HFF-Myc (cell line): ENCODE data around the gene CDH4.

Experiments
- DNase-seq: peaks from one replicate; pipeline ENCODE4 v3.0.0-alpha.2; 2011; ENCODE audit warnings: low read depth; ENCODE audit errors: extremely low read depth
- H3K4me3 ChIP-seq: replicated peaks from 2 replicates; pipeline ENCODE4 v1.5.1; 2011; ENCODE audit warnings: low read depth, mild to moderate bottlenecking, control low read depth, low read length
- TF ChIP-seq, protein P1 (sequence below): IDR thresholded peaks from 2 replicates; pipeline ENCODE4 v1.5.1; 2012; ENCODE audit warnings: mild to moderate bottlenecking, low read depth, low read length, control low read depth; ENCODE audit errors: missing control alignments

CDH4 gene

DNA sequence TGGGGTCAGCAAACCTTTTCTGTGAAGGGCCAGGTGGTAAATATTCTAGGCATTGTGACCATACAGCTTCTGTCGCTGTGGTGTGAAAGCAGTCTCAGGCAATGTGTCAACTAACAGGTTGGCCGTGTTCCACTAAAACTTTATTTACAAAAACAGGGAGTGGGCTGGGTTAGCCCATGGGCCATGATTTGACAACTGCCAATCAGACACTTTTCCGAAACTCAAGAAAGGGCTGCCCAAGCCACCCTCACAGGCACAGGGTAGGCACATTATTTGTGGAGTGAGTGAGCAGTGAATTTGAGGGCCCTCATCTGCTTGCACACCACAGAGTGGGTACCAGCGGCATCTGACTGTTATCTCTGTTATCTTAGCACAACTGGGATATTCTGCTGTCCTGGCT, 523.4 kb downstream of the CDH4 start:
- TF ChIP-seq, protein P1, sequence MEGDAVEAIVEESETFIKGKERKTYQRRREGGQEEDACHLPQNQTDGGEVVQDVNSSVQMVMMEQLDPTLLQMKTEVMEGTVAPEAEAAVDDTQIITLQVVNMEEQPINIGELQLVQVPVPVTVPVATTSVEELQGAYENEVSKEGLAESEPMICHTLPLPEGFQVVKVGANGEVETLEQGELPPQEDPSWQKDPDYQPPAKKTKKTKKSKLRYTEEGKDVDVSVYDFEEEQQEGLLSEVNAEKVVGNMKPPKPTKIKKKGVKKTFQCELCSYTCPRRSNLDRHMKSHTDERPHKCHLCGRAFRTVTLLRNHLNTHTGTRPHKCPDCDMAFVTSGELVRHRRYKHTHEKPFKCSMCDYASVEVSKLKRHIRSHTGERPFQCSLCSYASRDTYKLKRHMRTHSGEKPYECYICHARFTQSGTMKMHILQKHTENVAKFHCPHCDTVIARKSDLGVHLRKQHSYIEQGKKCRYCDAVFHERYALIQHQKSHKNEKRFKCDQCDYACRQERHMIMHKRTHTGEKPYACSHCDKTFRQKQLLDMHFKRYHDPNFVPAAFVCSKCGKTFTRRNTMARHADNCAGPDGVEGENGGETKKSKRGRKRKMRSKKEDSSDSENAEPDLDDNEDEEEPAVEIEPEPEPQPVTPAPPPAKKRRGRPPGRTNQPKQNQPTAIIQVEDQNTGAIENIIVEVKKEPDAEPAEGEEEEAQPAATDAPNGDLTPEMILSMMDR: no peak
- DNase-seq: no peak
- H3K4me3 ChIP-seq: no peak overlapping the region

DNA sequence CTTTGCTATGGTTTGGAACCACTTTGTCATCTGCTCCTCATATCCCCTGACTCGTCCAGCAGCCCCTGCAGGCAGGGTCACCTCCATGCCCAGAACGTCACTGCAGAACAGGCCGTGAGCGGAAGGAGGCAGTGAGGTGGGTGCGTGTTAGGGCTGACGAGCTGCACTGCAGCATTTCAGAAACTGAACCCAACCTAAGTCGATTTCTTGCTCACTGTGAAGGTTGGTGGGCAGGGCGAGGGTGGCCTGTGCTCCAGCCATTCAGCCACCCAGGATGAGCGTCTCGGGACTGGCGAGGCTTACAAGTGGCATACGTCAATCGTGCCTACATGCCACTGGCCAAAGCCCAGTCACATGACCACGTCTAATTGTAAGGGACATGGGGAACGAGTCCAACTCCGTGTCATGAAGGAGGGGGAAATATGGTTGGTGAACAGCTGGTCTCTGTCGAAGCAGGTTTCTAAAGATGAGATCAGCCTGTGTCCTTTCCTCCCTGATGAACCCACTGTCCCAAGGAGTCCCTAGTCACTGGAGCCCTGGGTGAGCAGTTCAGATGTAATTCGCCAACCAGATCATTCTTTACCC, 524.5 kb downstream of the CDH4 start:
- H3K4me3 ChIP-seq: no peak overlapping the region
- no peak for DNase-seq
- TF ChIP-seq, protein P1: no peak

DNA sequence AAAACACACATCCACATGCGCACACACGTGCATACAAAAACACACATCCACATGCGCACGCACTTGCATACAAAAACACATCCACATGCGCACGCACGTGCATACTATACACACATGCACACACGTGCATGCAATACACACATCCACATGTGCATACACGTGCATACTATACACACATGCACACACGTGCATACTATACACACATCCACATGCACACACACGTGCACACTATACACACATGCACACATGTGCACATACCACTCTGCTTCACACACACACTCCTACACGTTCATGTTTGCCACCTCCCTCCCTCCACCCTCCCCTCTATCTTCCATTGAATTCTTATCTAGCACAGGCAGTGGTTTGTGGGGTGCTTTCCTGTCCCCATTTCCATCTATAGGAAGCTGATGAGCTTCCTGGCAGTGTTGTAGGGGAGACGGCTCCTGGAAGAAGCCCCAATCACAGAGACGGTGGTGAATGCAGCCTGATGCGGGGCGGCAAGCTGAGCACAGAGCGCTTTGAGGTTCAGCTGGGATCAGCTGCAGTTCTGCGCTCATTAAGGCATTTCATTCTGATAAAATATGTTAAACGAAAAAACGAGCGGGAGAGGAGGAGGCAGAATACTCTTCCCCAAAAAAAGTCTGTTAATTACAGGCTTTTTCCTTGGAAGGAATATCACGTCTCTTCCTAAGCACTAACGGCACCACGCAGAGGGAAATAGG, 525.9 kb downstream of the CDH4 start:
- DNase-seq: no peak
- H3K4me3 ChIP-seq: no peak overlapping the region
- TF ChIP-seq, protein P1: no peak

DNA sequence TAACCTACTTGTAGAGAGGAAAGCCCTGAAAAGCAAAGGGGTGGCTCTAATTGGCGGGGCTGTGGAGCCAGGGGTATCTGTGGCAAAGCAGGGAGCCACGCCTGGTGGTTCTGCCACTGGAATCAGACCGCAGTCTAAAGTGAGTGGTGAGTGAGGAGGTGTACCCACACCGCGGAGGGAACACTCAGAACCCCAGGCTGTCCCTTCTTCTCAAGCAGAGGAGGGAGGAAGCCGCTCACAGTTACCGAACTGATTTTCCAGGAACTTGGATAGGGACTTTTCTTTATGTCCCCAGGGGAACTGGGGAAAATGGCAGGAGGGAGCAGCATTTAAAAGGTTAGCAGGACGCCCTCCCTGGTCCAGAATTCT, 526.4 kb downstream of the CDH4 start:
- no peak for DNase-seq
- TF ChIP-seq, protein P1: no peak

DNA sequence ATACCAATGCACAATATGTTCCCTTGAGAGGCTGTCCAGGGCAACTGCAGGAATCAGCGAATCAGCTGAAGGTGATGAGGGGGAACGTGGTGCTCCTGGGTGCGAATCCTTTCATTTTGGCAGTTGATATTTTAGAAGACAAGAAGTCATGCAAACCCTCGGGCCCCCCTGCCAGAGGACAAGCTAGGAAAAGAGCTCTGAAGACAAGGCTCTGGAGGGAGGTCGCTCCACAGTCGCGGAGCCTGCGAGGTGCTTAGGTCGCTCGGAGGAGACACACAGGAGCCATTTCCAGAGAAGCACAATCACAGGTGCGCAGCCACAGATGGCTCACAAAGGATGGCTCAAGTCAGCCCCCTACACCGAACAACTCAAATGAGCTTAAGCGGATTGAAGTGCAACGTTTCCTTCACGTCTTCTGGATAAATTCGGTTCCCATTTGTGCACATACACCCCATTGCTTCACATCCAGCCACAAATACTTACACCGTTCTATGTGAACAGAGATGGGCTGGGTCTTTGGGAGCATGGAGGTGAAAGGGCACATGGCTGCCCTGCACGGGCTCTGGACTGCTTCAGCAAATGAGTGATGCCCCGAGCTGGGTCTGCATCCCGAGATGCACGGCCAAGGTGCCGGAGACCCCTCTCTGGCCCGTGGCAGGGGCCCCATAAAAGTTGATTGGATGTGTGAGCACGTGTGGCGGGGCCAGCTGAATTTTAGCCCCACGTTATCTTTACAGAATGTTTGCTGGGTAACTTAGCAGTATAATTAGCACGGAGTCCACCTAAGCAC, 527.3 kb downstream of the CDH4 start:
- DNase-seq: no peak
- no peak overlapping the region for H3K4me3 ChIP-seq
- TF ChIP-seq, protein P1: no peak

More for the DNA sequence above, 526.4 kb downstream of the CDH4 start:
- no peak overlapping the region for H3K4me3 ChIP-seq

DNA sequence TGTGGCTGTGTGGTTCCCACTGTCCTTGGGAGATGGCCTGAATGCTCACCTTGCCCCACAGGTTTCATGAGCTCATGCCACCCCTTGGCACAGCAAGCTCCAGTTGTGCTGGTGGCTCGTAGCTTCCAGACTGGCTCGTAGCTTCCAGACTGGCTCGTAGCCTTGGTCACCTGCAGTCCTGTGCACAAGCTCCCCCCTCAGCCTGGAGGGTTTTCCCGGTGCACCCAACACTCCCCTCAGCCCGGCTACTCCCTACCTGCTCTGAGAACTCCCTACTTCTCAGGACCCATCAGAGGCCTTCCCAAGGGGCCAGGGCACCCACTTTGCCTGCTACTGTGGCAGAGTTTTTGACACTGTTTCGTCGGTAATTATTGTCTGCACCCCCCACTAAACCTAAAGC, 528.0 kb downstream of the CDH4 start:
- TF ChIP-seq, protein P1: no peak
- no peak overlapping the region for H3K4me3 ChIP-seq
- no peak for DNase-seq
